ENCODE measurements around the gene NUP210.

DNA sequence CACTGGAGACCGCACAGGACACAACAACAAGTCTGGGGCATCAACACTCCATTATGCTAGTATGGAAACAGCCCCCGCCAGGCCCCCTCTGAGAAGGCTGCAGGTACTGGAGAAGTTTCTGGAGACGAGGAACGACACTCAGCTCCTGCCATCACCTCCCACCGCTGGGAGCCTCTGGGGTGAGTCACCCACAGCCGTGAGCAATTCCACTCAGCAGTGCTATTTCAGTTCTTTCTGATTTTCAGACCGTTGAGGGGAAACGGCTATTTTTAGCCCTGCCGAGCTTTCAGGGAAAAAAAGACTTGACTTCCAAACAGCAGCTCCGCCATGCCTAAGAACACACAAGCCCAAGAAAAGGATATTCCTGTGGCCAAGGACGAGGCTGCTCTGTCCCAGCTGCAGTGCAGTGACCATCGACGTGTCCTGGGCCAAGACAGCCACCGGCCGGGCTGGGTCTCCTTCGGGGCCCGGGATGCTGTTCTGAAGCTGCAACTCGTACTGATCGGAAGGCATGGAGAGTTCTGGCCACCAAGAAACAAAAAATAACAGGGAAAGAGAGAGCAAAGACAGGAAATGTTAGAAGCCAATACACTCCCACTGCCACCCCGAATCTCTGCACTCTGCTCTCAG lies 40.8 kb downstream of the NUP210 start:
- TF ChIP-seq, protein P1, sequence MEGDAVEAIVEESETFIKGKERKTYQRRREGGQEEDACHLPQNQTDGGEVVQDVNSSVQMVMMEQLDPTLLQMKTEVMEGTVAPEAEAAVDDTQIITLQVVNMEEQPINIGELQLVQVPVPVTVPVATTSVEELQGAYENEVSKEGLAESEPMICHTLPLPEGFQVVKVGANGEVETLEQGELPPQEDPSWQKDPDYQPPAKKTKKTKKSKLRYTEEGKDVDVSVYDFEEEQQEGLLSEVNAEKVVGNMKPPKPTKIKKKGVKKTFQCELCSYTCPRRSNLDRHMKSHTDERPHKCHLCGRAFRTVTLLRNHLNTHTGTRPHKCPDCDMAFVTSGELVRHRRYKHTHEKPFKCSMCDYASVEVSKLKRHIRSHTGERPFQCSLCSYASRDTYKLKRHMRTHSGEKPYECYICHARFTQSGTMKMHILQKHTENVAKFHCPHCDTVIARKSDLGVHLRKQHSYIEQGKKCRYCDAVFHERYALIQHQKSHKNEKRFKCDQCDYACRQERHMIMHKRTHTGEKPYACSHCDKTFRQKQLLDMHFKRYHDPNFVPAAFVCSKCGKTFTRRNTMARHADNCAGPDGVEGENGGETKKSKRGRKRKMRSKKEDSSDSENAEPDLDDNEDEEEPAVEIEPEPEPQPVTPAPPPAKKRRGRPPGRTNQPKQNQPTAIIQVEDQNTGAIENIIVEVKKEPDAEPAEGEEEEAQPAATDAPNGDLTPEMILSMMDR (IDR thresholded peaks at IDR 0.05): no peak
- TF ChIP-seq POLR2A (IDR thresholded peaks at IDR 0.05): no peak

Data from thyroid gland (tissue), 4 donors.